GM23338 (cell line): ENCODE results near the gene AP2A2. TPM values are rescaled to one million over a fixed set of nuclear protein-coding genes. Genes with fewer than 3 reads are reported as not detected.

Experiments used
- ATAC-seq: fragments of 200-7000 bp; cut with Tn5 transposase; 3 replicates; pipeline ENCODE4 v1.9.1; 2020
- DNase-seq: peaks from one replicate; pipeline ENCODE4 v3.0.0-alpha.2; 2015; ENCODE audit warnings: low spot score
- H2AFZ ChIP-seq: fragments of 200-600 bp; sonication (generic); 2 replicates; pipeline ENCODE4 v1.8.0; 2016; ENCODE audit warnings: antibody characterized with exemption, mild to moderate bottlenecking, moderate library complexity
- H3F3A ChIP-seq: fragments of 200-600 bp; sonication (generic); replicated peaks from 2 replicates; pipeline ENCODE4 v1.8.0; 2017; ENCODE audit warnings: antibody characterized with exemption, mixed run types, low read depth
- H3K27ac ChIP-seq: fragments of 200-600 bp; sonication (generic); 2 replicates; pipeline ENCODE4 v1.6.1; 2016; ENCODE audit warnings: low read depth
- H3K27me3 ChIP-seq: fragments of 200-600 bp; sonication (generic); 2 replicates; pipeline ENCODE4 v1.8.0; 2016; ENCODE audit warnings: mild to moderate bottlenecking, mixed run types, moderate library complexity; ENCODE audit not compliant: insufficient read depth
- H3K36me3 ChIP-seq: fragments of 200-600 bp; sonication (generic); 2 replicates; pipeline ENCODE4 v1.8.0; 2016; ENCODE audit warnings: mild to moderate bottlenecking; ENCODE audit not compliant: insufficient read depth
- H3K4me1 ChIP-seq: fragments of 200-600 bp; sonication (generic); 2 replicates; pipeline ENCODE4 v1.8.0; 2016; ENCODE audit warnings: mild to moderate bottlenecking, moderate library complexity; ENCODE audit not compliant: insufficient read depth
- H3K4me2 ChIP-seq: fragments of 200-600 bp; sonication (generic); 2 replicates; pipeline ENCODE4 v1.7.1; 2017; ENCODE audit warnings: mixed run types
- H3K4me3 ChIP-seq: fragments of 200-600 bp; sonication (generic); 2 replicates; pipeline ENCODE4 v1.6.1; 2016; ENCODE audit warnings: mixed run types
- H3K79me2 ChIP-seq: fragments of 200-600 bp; sonication (generic); replicated peaks from 2 replicates; pipeline ENCODE4 v1.8.0; 2017; ENCODE audit warnings: mild to moderate bottlenecking; ENCODE audit not compliant: insufficient read depth
- H3K9me2 ChIP-seq: fragments of 200-600 bp; sonication (generic); 2 replicates; pipeline ENCODE4 v1.8.0; 2017; ENCODE audit not compliant: insufficient read depth
- H4K20me1 ChIP-seq: fragments of 200-600 bp; sonication (generic); replicated peaks from 2 replicates; pipeline ENCODE4 v1.8.0; 2017; ENCODE audit warnings: mild to moderate bottlenecking; ENCODE audit not compliant: insufficient read depth
- H3K27ac Mint-ChIP-seq: 2 replicates; pipeline ENCODE4 v1.8.0; 2020; ENCODE audit warnings: inconsistent platforms, mild to moderate bottlenecking, moderate library complexity, mixed read lengths
- H3K27me3 Mint-ChIP-seq: 3 replicates; pipeline ENCODE4 v1.8.0; 2022; ENCODE audit warnings: low read depth, mild to moderate bottlenecking, moderate library complexity, mixed read lengths, inconsistent platforms; ENCODE audit not compliant: insufficient read depth, poor library complexity
- H3K36me3 Mint-ChIP-seq: 3 replicates; pipeline ENCODE4 v1.8.0; 2021; ENCODE audit warnings: low read depth, mild to moderate bottlenecking, inconsistent platforms, moderate library complexity, mixed read lengths
- H3K4me1 Mint-ChIP-seq: 3 replicates; pipeline ENCODE4 v1.8.0; 2020; ENCODE audit warnings: mild to moderate bottlenecking, inconsistent platforms, mixed read lengths
- H3K4me3 Mint-ChIP-seq: 3 replicates; pipeline ENCODE4 v1.8.0; 2021; ENCODE audit warnings: moderate library complexity, mild to moderate bottlenecking, inconsistent platforms, mixed read lengths
- H3K9me3 Mint-ChIP-seq: 3 replicates; pipeline ENCODE4 v1.8.0; 2020; ENCODE audit warnings: moderate library complexity, mild to moderate bottlenecking, inconsistent platforms, mixed read lengths
- CREB1 ChIP-seq: fragments of 250-450 bp; sonication (Bioruptor Pico); IDR thresholded peaks from 2 replicates; pipeline ENCODE4 v1.5.0; 2020; ENCODE audit warnings: low read depth, mild to moderate bottlenecking, moderate library complexity
- ETS1 ChIP-seq: IDR thresholded peaks from 2 replicates; pipeline ENCODE4 v1.6.1; 2016; ENCODE audit warnings: antibody characterized with exemption
- EZH2 ChIP-seq: fragments of 200-600 bp; sonication (generic); IDR thresholded peaks from one replicate; pipeline ENCODE4 v1.8.0; 2017; ENCODE audit warnings: antibody characterized with exemption, mild to moderate bottlenecking, low read depth; ENCODE audit not compliant: unreplicated experiment
- EZH2phosphoT487 ChIP-seq: fragments of 200-600 bp; sonication (generic); IDR thresholded peaks from one replicate; pipeline ENCODE4 v1.8.1; 2018; ENCODE audit warnings: antibody characterized with exemption; ENCODE audit not compliant: unreplicated experiment
- JUNB ChIP-seq: IDR thresholded peaks from one replicate; pipeline ENCODE4 v1.6.1; 2016; ENCODE audit warnings: antibody characterized with exemption; ENCODE audit not compliant: unreplicated experiment
- NANOG ChIP-seq: IDR thresholded peaks from 2 replicates; pipeline ENCODE4 v1.6.1; 2016; ENCODE audit warnings: antibody characterized with exemption, borderline replicate concordance
- POLR2AphosphoS5 ChIP-seq: IDR thresholded peaks from 2 replicates; pipeline ENCODE4 v1.6.1; 2016; ENCODE audit warnings: antibody characterized with exemption, low read depth
- REST ChIP-seq: IDR thresholded peaks from one replicate; pipeline ENCODE4 v1.6.1; 2018; ENCODE audit warnings: antibody characterized with exemption; ENCODE audit not compliant: unreplicated experiment
- STAT1 ChIP-seq: IDR thresholded peaks from one replicate; pipeline ENCODE4 v1.6.1; 2016; ENCODE audit warnings: antibody characterized with exemption; ENCODE audit not compliant: unreplicated experiment
- ZNF114 ChIP-seq: fragments of 250-450 bp; sonication (Bioruptor Pico); IDR thresholded peaks from 2 replicates; pipeline ENCODE4 v1.5.0; 2020; ENCODE audit warnings: mild to moderate bottlenecking, moderate library complexity
- ZNF331 ChIP-seq: fragments of 250-450 bp; sonication (Bioruptor Pico); IDR thresholded peaks from 2 replicates; pipeline ENCODE4 v1.5.0; 2020; ENCODE audit warnings: low read depth, mild to moderate bottlenecking, moderate library complexity
- ZNF462 ChIP-seq: fragments of 250-450 bp; sonication (Bioruptor Pico); IDR thresholded peaks from 2 replicates; pipeline ENCODE4 v1.5.0; 2020; ENCODE audit warnings: mild to moderate bottlenecking, moderate library complexity
- polyA plus RNA-seq: library from polyadenylated mRNA; unstranded; fragments of >200 nt; fragmentation: Nextera tagmentation; extraction: Ambion mirVana; gene quantifications from 2 replicates; pipeline ENCODE4 v1.2.1, GENCODE V29; 2016
- total RNA-seq: library from RNA; depleted of rRNA; stranded (reverse); fragments of >200 nt; shearing (Covaris generic); gene quantifications from 2 replicates; pipeline ENCODE4 v1.2.3, GENCODE V29; 2014

The AP2A2 gene
- total and polyA plus RNA-seq, 2 experiments from 2014 or later, result 23.7 to 47.5 TPM

DNA sequence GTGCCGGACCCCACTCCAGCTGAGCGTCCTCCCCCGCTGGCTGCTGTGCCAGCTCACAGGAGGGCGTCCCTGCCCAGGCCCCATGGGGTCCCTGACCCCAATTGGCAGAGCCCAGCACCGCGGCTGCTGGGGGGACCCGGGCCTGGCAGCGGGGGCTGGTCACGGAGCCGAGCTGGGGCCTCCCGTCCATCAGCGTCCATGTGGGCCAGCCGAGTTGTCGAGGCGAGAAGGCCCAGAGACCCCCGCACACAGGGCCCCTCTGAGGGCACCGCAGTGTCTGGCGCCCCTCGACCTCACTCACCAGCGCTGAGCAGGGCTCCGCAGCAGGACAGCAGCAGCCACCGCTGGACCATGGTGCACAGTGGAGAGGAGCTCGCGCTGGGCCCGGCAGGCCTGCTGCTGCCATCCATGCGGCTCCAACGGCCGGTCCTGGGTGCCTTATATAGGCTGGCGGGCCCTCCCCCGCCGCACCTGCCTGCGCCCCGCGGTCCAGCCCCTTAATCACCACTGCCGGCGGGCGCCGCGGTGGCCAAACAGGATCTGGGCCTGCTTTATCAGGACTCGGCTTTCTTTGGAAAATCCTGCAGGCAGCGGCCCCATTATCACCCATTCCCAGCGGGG, 110.7 kb downstream of the AP2A2 start, which contains the start of gene MUC6:
MUC6 (minus strand) TSS at position 416 of the 621 bp plus-strand sequence; CDS start at position 353, 63 bp downstream.
- Mint-ChIP-seq H3K9me3 (no peaks in the 10 kb centered on the region), H3K27ac (no peak within 1 kb of the TSS), H3K36me3 (no peaks in the 10 kb centered on the region; the same call in 2 of the 3 replicates), H3K4me1 (no peaks in the 10 kb centered on the region), H3K27me3 (peaks cover 10% of the 10 kb centered on the region), H3K4me3 (no peak within 1 kb of the TSS)
- Histone ChIP-seq H3K27me3 (no peaks in the 10 kb centered on the region), H3K4me3 (no peak within 1 kb of the TSS), H3F3A (no peaks in the 10 kb centered on the region), H3K36me3 (no peaks in the 10 kb centered on the region), H3K4me2 (no peak within 1 kb of the TSS), H4K20me1 (no peaks in the 10 kb centered on the region), H3K79me2 (no peaks in the 10 kb centered on the region), H3K4me1 (no peaks in the 10 kb centered on the region), H3K27ac (no peak within 1 kb of the TSS), H2AFZ (no peak within 1 kb of the TSS; the same call in 1 of the 2 replicates), H3K9me2 (no peaks in the 10 kb centered on the region)
- ATAC-seq, result peak; percentile 40
- TF ChIP-seq JUNB, result no peak
- peak; percentile 49 for DNase-seq

- ATAC-seq, result no peak
- H3K4me1 Mint-ChIP-seq, result no peaks in the 10 kb centered on the region
- H3K4me3 Mint-ChIP-seq, result no peak overlapping the region
- no peaks in the 10 kb centered on the region for H3K27me3 ChIP-seq
- no peaks in the 10 kb centered on the region for H3K79me2 ChIP-seq
- H3K36me3 ChIP-seq, result no peaks in the 10 kb centered on the region
- no peaks in the 10 kb centered on the region for H4K20me1 ChIP-seq
- H3K9me2 ChIP-seq, result no peaks in the 10 kb centered on the region
- H3K27me3 Mint-ChIP-seq, result peaks cover 10% of the 10 kb centered on the region
- H3K27ac Mint-ChIP-seq, result no peak overlapping the region
- no peaks in the 10 kb centered on the region for H3F3A ChIP-seq
- no peaks in the 10 kb centered on the region for H3K9me3 Mint-ChIP-seq
- no peak overlapping the region; the same call in 1 of the 2 replicates for H2AFZ ChIP-seq
- no peak for DNase-seq
- H3K36me3 Mint-ChIP-seq, result no peaks in the 10 kb centered on the region; the same call in 2 of the 3 replicates
- H3K4me1 ChIP-seq, result no peaks in the 10 kb centered on the region
- no peak overlapping the region for H3K27ac ChIP-seq
- no peak overlapping the region for H3K4me2 ChIP-seq
- no peak overlapping the region for H3K4me3 ChIP-seq
- no peak for TF ChIP-seq ZNF331
- TF ChIP-seq ZNF462 (CRISPR knock-in tag), result no peak
- no peak for TF ChIP-seq EZH2
- no peak for TF ChIP-seq REST
- TF ChIP-seq CREB1, result no peak
- no peak for TF ChIP-seq STAT1
- TF ChIP-seq ETS1, result no peak
- TF ChIP-seq ZNF114 (CRISPR knock-in tag), result no peak
- no peak for TF ChIP-seq EZH2phosphoT487
- no peak for TF ChIP-seq POLR2AphosphoS5
- TF ChIP-seq NANOG, result no peak
These were observed 111.3 kb downstream of the AP2A2 start for GRCh38 chr11:1036931-1037330.
